Astrocyte of the spinal cord (primary cell): ENCODE measurements around the gene SPACA1.

ENCODE experiments used
- DNase-seq: peaks from one replicate; pipeline ENCODE4 v3.0.0; 2011; ENCODE audit warnings: low read depth, low spot score
- H3K4me3 ChIP-seq: 2 replicates; pipeline ENCODE4 v1.5.1; 2011; ENCODE audit warnings: low read depth, mild to moderate bottlenecking, low read length, moderate library complexity
- in situ Hi-C: cut with HindIII; loops from 2 replicates; pipeline ENCODE4 v1.10.0; 2017; ENCODE audit warnings: low sequenced_read_pairs
- TF ChIP-seq, protein P1 (sequence below): IDR thresholded peaks from 2 replicates; pipeline ENCODE4 v1.5.1; 2012; ENCODE audit warnings: low read depth, mild to moderate bottlenecking, low read length, inconsistent platforms

The SPACA1 gene

GRCh38 chr6:88074791-88075190 lies 27.1 kb downstream of the SPACA1 start:
- no peak overlapping the region for H3K4me3 ChIP-seq
- TF ChIP-seq, protein P1, sequence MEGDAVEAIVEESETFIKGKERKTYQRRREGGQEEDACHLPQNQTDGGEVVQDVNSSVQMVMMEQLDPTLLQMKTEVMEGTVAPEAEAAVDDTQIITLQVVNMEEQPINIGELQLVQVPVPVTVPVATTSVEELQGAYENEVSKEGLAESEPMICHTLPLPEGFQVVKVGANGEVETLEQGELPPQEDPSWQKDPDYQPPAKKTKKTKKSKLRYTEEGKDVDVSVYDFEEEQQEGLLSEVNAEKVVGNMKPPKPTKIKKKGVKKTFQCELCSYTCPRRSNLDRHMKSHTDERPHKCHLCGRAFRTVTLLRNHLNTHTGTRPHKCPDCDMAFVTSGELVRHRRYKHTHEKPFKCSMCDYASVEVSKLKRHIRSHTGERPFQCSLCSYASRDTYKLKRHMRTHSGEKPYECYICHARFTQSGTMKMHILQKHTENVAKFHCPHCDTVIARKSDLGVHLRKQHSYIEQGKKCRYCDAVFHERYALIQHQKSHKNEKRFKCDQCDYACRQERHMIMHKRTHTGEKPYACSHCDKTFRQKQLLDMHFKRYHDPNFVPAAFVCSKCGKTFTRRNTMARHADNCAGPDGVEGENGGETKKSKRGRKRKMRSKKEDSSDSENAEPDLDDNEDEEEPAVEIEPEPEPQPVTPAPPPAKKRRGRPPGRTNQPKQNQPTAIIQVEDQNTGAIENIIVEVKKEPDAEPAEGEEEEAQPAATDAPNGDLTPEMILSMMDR: no peak
- in situ Hi-C loops: no loop called here
- DNase-seq: no peak

- DNase-seq: no peak
- TF ChIP-seq, protein P1: no peak
- in situ Hi-C loops: no loop called here
- no peak overlapping the region for H3K4me3 ChIP-seq
Measured at GRCh38 chr6:88077305-88077704, 29.7 kb downstream of the SPACA1 start.

DNA sequence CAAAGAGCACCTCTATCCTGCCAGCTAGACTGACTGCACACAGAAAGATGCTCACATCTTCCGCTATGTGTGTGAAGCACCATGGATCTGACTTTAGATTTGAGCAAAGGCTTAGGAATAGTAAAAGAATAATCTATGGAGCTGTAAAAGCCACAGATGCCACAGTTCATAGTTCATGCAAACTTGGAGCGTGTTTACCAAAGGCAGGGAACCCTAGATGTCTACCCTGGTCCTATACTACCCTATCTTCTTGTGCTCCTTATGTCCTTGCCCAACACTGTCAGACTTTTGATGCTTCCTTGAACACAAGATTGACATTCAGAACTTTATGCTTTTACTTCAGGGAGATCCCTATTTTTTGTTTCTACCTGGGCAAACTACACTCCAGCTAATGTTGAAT lies 39.2 kb downstream of the SPACA1 start:
- no peak overlapping the region for H3K4me3 ChIP-seq
- in situ Hi-C loops: no loop called here
- TF ChIP-seq, protein P1: no peak
- DNase-seq: no peak

DNA sequence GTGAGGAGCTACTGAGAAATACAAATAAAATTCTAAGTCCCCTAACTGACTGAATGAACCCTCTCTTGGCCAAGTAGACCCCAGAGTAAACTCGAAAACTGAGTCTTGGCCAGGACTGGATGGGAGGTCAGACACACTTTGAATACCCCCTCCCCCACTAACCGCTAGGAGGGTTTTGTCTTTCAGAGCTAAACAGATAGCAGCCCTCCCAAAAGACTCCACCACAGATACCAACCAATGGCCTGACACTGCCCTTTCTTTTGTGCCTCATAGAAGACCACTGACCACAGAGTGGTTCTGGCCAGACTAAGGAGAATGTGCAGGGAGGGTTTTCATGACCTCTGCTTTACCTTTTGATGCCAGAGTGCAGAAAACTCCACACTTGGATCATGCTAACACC lies 42.1 kb downstream of the SPACA1 start:
- TF ChIP-seq, protein P1: no peak
- in situ Hi-C loops: no loop called here
- DNase-seq: no peak

DNA sequence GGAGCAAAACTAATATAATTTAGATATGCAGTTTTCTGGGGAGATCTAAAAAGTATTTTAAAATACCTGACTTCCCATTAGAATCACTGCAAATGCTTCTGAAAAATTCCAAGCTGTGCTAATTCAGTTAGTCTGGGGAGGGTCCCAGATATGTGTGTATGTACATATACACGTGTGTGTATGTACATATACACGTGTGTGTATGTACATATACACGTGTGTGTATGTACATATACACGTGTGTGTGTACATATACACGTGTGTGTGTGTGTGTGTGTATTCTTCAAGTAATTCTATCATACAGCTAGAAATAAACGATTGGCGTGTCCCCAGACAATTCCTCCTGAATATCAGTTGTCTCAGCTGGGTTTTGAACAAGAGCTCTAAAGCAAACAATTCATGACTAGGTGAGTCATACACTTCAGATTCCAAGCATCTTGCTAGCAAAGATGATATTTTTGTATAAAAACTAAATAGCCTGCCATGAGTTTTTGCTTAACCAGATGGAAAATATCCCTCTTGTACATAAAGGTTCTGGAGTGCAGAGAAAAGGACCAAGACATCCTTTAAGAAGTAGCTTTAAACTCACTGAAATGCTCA lies 58.2 kb downstream of the SPACA1 start:
- in situ Hi-C loops: no loop called here
- H3K4me3 ChIP-seq: no peak overlapping the region
- peak; percentile 15 for DNase-seq
- TF ChIP-seq, protein P1: no peak

More for the DNA sequence above, 42.1 kb downstream of the SPACA1 start:
- no peak overlapping the region for H3K4me3 ChIP-seq

DNA sequence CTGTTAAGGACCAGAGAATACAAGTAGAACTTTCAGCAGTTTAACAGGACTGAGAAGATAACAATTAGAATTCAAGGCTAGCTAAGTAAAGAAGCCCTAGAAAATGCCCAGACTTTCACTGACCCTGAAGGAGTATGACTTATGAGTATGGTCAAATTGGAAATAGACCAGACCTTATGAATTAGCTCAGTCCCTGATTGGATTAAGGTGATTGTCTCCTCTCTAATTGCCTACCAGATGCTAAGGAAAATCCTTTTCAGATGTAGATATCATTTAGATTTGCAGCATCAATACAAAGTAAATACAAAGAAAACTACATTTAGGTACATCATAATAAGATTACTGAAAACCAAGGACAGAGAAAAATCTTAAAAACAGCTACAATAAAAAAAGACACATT lies 59.6 kb downstream of the SPACA1 start:
- in situ Hi-C loops: no loop called here
- H3K4me3 ChIP-seq: no peak overlapping the region
- DNase-seq: no peak
- TF ChIP-seq, protein P1: no peak

DNA sequence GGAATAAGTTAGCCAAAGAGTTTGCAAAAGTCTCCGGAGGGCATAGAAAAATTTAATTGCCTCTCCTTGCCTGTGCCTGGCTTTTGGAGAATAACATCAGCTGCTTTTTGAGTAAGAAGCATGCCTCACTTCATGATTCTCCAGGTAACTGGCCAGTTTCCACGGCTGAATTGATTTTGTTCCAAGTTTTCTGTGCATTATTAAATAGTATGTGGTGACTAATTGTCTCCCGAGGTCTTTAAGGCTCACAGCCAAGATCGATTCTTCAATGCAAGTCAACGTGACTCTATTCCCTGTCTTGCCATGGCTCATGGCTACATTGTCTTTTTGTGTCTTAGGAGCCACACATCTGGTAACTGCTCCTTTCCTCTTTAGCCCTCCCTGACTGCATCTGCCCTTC lies 64.3 kb downstream of the SPACA1 start:
- in situ Hi-C loops: no loop called here
- no peak for DNase-seq
- TF ChIP-seq, protein P1: no peak
- H3K4me3 ChIP-seq: no peak overlapping the region
